K562 (cell line): ENCODE data around the gene LRP2BP. TPM values are rescaled to one million over a fixed set of nuclear protein-coding genes. Genes with fewer than 3 reads are reported as not detected.

Experiments
- ATAC-seq: fragments of 200-7000 bp; cut with Tn5 transposase; 3 replicates; pipeline ENCODE4 v1.9.1; 2020; ENCODE audit warnings: moderate library complexity
- BruUV-seq: library from RNA; stranded (reverse); fragments of 400-500 nt; replicated peaks from 2 replicates; lab custom pipeline; 2021; lab: Mats Ljungman, UMichigan
- CTCF ChIA-PET: fragments of 300-600 bp; formaldehyde crosslinking; extraction: SDS; loops from one replicate; lab custom pipeline; 2021; ENCODE audit warnings: low intra/inter-chr PET ratio; lab: Yijun Ruan, JAX
- POLR2A ChIA-PET: fragments of 300-600, 350-650 bp; sonication (Branson Sonifier 250); formaldehyde crosslinking; extraction: SDS; loops from one replicate; lab custom pipeline; 2021; ENCODE audit warnings: antibody characterized with exemption, inconsistent platforms; lab: Yijun Ruan, JAX
- DNase-seq, 4 experiments: peaks; one replicate each; pipeline versions ENCODE4 v3.0.0 to v3.0.0-alpha.2; 2011 to 2018; ENCODE audit warnings: low spot score in 3 of 4, mixed read lengths in 3 of 4; ENCODE audit errors: extremely low read depth in 1 of 4
- FAIRE-seq: peaks from 2 replicates; lab custom pipeline; 2011; peaks lifted over from hg19 to GRCh38; lab: Jason Lieb, UNC
- H2AFZ ChIP-seq: 2 replicates; pipeline ENCODE4 v1.6.0; 2011; ENCODE audit warnings: low read depth, low read length, control low read depth, inconsistent platforms
- H3K27ac ChIP-seq: fragments of 200-600 bp; 3 replicates; pipeline ENCODE4 v1.8.0; 2011; ENCODE audit warnings: low read depth, mild to moderate bottlenecking, control low read depth, inconsistent platforms, low read length, moderate library complexity, mixed read lengths; ENCODE audit errors: extremely low read depth
- H3K27me3 ChIP-seq, 2 experiments: fragments of 300-600 bp in 1 of 2; 2 replicates in 1 of 2; 3 replicates in 1 of 2; pipeline versions ENCODE4 v1.6.0 to v1.8.0; 2011; ENCODE audit warnings: inconsistent platforms in 2 of 2, low read length in 2 of 2, mild to moderate bottlenecking in 1 of 2, mixed read lengths in 1 of 2, moderate library complexity in 1 of 2; ENCODE audit not compliant: control insufficient read depth in 2 of 2, insufficient read depth in 2 of 2
- H3K36me3 ChIP-seq: fragments of 300-600 bp; 3 replicates; pipeline ENCODE4 v1.8.0; 2011; ENCODE audit warnings: mild to moderate bottlenecking, low read length, inconsistent platforms; ENCODE audit not compliant: control insufficient read depth, insufficient read depth
- H3K4me1 ChIP-seq, 2 experiments: fragments of 200-600 bp in 1 of 2; replicated peaks in 1 of 2; 2 replicates in 1 of 2; 3 replicates in 1 of 2; pipeline versions ENCODE4 v1.5.1 to v1.8.0; 2011; ENCODE audit warnings: inconsistent platforms in 2 of 2, low read length in 2 of 2, mild to moderate bottlenecking in 1 of 2, mixed read lengths in 1 of 2, moderate library complexity in 1 of 2; ENCODE audit not compliant: control insufficient read depth in 2 of 2, insufficient read depth in 2 of 2
- H3K4me2 ChIP-seq: 2 replicates; pipeline ENCODE4 v1.6.1; 2011; ENCODE audit warnings: low read length, control low read depth, inconsistent platforms, mixed read lengths; ENCODE audit not compliant: insufficient read depth
- H3K4me3 ChIP-seq: fragments of 200-600 bp; sonication (generic), shearing (Covaris generic); 2 replicates; pipeline ENCODE4 v1.5.1; 2016; ENCODE audit warnings: control low read depth, inconsistent platforms
- H3K79me2 ChIP-seq: fragments of 200-600 bp; 3 replicates; pipeline ENCODE4 v1.8.0; 2011; ENCODE audit warnings: low read length, inconsistent platforms; ENCODE audit not compliant: control insufficient read depth, insufficient read depth
- H3K9ac ChIP-seq, 2 experiments: 2 replicates each; pipeline versions ENCODE4 v1.6.0 to v1.6.1; 2011; ENCODE audit warnings: low read depth in 2 of 2, low read length in 2 of 2, control low read depth in 1 of 2, inconsistent platforms in 1 of 2, mild to moderate bottlenecking in 1 of 2, mixed read lengths in 1 of 2; ENCODE audit not compliant: insufficient read depth in 1 of 2
- H3K9me1 ChIP-seq: one replicate; pipeline ENCODE4 v1.6.0; 2011; ENCODE audit warnings: inconsistent platforms, mild to moderate bottlenecking, low read length, moderate library complexity; ENCODE audit not compliant: control insufficient read depth, insufficient read depth
- H3K9me3 ChIP-seq: replicated peaks from 2 replicates; pipeline ENCODE4 v1.5.1; 2011; ENCODE audit warnings: low read depth, low read length, inconsistent platforms; ENCODE audit not compliant: control insufficient read depth, insufficient read depth
- H4K20me1 ChIP-seq: replicated peaks from 2 replicates; pipeline ENCODE4 v1.6.1; 2011; ENCODE audit warnings: low read length, inconsistent platforms, mixed read lengths; ENCODE audit not compliant: control insufficient read depth, insufficient read depth
- BDP1 ChIP-seq: IDR thresholded peaks from 3 replicates; pipeline ENCODE4 v1.6.1; 2011; ENCODE audit not compliant: insufficient read length, insufficient read depth
- BRCA1 ChIP-seq, 2 experiments: fragments of 450-650 bp in 1 of 2; sonication (generic) in 1 of 2; formaldehyde crosslinking in 1 of 2; IDR thresholded peaks; 2 replicates each; pipeline versions ENCODE4 v1.5.0 to v1.6.1; 2017 to 2020; ENCODE audit warnings: mild to moderate bottlenecking in 1 of 2, missing genetic modification reagents in 1 of 2
- FOXK1 ChIP-seq: sonication (generic); formaldehyde crosslinking; IDR thresholded peaks from 2 replicates; pipeline ENCODE4 v1.8.0; 2022; ENCODE audit warnings: missing genetic modification reagents, mild to moderate bottlenecking, borderline replicate concordance
- GABPB1 ChIP-seq: sonication (generic); formaldehyde crosslinking; IDR thresholded peaks from 2 replicates; pipeline ENCODE4 v1.8.0; 2022; ENCODE audit warnings: mild to moderate bottlenecking, missing genetic modification reagents
- IRF9 ChIP-seq: fragments of 450-650 bp; IDR thresholded peaks from 2 replicates; pipeline ENCODE4 v1.6.1; 2016; ENCODE audit warnings: missing biosample characterization, missing genetic modification characterization
- PBX2 ChIP-seq, 2 experiments: IDR thresholded peaks in 1 of 2; conservative IDR thresholded peaks in 1 of 2; 2 replicates each; pipeline ENCODE4 v1.6.1; 2016; ENCODE audit warnings: low read depth in 2 of 2, mild to moderate bottlenecking in 1 of 2, missing compliant biosample characterization in 1 of 2, missing genetic modification characterization in 1 of 2, moderate library complexity in 1 of 2
- RBM15 ChIP-seq: fragments of 200-400 bp; formaldehyde crosslinking; IDR thresholded peaks from 2 replicates; pipeline ENCODE4 v1.6.1; 2018; ENCODE audit warnings: mild to moderate bottlenecking, low read length, moderate library complexity; ENCODE audit not compliant: insufficient read depth
- TCF7L2 ChIP-seq: fragments of 150-350 bp; IDR thresholded peaks from 2 replicates; pipeline ENCODE4 v1.6.1; 2016; ENCODE audit warnings: low read depth, mild to moderate bottlenecking, low read length, moderate library complexity
- ZNF23 ChIP-seq: fragments of 250-450 bp; sonication (Bioruptor Pico); IDR thresholded peaks from 2 replicates; pipeline ENCODE4 v1.4.0; 2020; ENCODE audit warnings: mild to moderate bottlenecking
- ZNF318 ChIP-seq, 2 experiments: fragments of 450-650 bp; IDR thresholded peaks; 2 replicates each; pipeline ENCODE4 v1.6.1; 2016; ENCODE audit warnings: mild to moderate bottlenecking in 2 of 2, borderline replicate concordance in 1 of 2, low read depth in 1 of 2, moderate library complexity in 1 of 2
- WGBS: fragments of 100-300 bp; shearing (Covaris generic); methylation state at CpG from one replicate; pipeline ENCODE4 v1.1.6; 2016; ENCODE audit warnings: low coverage, mixed read lengths; ENCODE audit not compliant: insufficient coverage; ENCODE audit errors: missing lambda C conversion rate; 5-methylcytosine and 5-hydroxymethylcytosine counted together
- in situ Hi-C: fragments of 300-500 bp; cut with MboI; formaldehyde crosslinking; loops from 4 replicates; pipeline ENCODE4 v1.15.0; 2018; ENCODE audit warnings: inconsistent platforms, mixed read lengths
- intact Hi-C: fragments of 100-400 bp; cut with micrococcal nuclease; formaldehyde crosslinking; loops from 2 replicates; pipeline ENCODE4 v1.14.2; 2022
- polyA plus RNA-seq, 8 experiments: library from polyadenylated mRNA; depleted of rRNA in 4 of 8; stranded (reverse) in 5 of 8; unstranded in 3 of 8; fragments of >200 nt; fragmentation: Nextera tagmentation in 2 of 8; fragmentation: Illumina TruSeq in 1 of 8; extraction: Ambion mirVana in 2 of 8; extraction: Trizol in 1 of 8; gene quantifications; 2 replicates each; pipeline versions ENCODE4 v1.2.1 to v1.2.3, GENCODE V29; 2011 to 2014; ENCODE audit warnings: inconsistent platforms in 1 of 8, missing spikeins in 1 of 8
- total RNA-seq, 7 experiments: library from RNA; depleted of rRNA in 6 of 7; stranded (reverse); fragments of >200 nt in 6 of 7; fragmentation: Illumina TruSeq in 2 of 7; extraction: Trizol in 2 of 7; gene quantifications; 2 replicates each; pipeline versions ENCODE4 v1.2.1 to v1.2.3, GENCODE V29; 2011 to 2021; ENCODE audit warnings: low replicate concordance in 1 of 7

The LRP2BP gene
- total and polyA plus RNA-seq, 9 of the 15 experiments (the other 6 are each of a cell fraction or from before 2014, with no cell fraction given), result 0.42 to 2.1 (median 0.62) TPM

- Histone ChIP-seq H2AFZ (no peak overlapping the region), H3K9me3 (no peaks in the 10 kb centered on the region), H4K20me1 (no peaks in the 10 kb centered on the region), H3K27ac (no peak overlapping the region), H3K4me2 (no peak overlapping the region), H3K36me3 (peaks cover 14% of the 10 kb centered on the region), H3K27me3 (no peaks in the 10 kb centered on the region), H3K9me1 (no peaks in the 10 kb centered on the region), H3K9ac (no peak overlapping the region), H3K4me3 (no peak overlapping the region), H3K4me1 (no peaks in the 10 kb centered on the region; a peak in 1 of 5 replicates), H3K79me2 (no peaks in the 10 kb centered on the region)
- CTCF ChIA-PET, result no interaction called here
- DNase-seq (no peak), ATAC-seq (no peak), FAIRE-seq (no peak)
- intact Hi-C loops (no loop called here), in situ Hi-C loops (no loop called here)
- no TSS peak for BruUV-seq
- WGBS, result 79% methylated on average over 6 of the region's 6 CpGs
- POLR2A ChIA-PET, result no interaction called here
- TF ChIP-seq ZNF318 (IDR thresholded peaks at IDR 0.05; ENCODE audit: borderline replicate concordance in 1 of 2, low read depth in 1 of 2) (no peak), BRCA1 (IDR thresholded peaks at IDR 0.05) (no peak), BRCA1 (CRISPR knock-in tag; IDR thresholded peaks at IDR 0.05) (no peak), PBX2 (CRISPR knock-in tag; IDR thresholded peaks at IDR 0.05; ENCODE audit: low read depth) (no peak), PBX2 (tag; conservative IDR thresholded peaks at IDR 0.05; ENCODE audit: low read depth) (no peak), BDP1 (no peak), RBM15 (no peak), TCF7L2 (no peak), ZNF23 (CRISPR knock-in tag) (no peak), FOXK1 (CRISPR knock-in tag) (no peak), IRF9 (tag) (no peak), GABPB1 (no peak)
Measured at GRCh38 chr4:185341841-185342240, 53.9 kb downstream of the LRP2BP start.
